OCI-LY1 (cell line): ENCODE measurements around the gene CIRBP.

Experiments used
- H2AFZ ChIP-seq: fragments of 200-600 bp; sonication (generic), shearing (Covaris generic); 2 replicates; pipeline ENCODE4 v1.6.0; 2014; ENCODE audit warnings: antibody characterized with exemption, mild to moderate bottlenecking, low read length
- H3F3A ChIP-seq: fragments of 200-600 bp; sonication (generic), shearing (Covaris generic); 2 replicates; pipeline ENCODE4 v1.6.0; 2014; ENCODE audit warnings: mild to moderate bottlenecking, antibody characterized with exemption, low read length, moderate library complexity; ENCODE audit not compliant: insufficient read depth
- H3K27ac ChIP-seq: fragments of 200-600 bp; sonication (generic); 2 replicates; pipeline ENCODE4 v1.5.1; 2014; ENCODE audit warnings: low read length, mixed run types, mild to moderate bottlenecking, low read depth; ENCODE audit not compliant: poor library complexity, severe bottlenecking
- H3K27me3 ChIP-seq: fragments of 200-600 bp; sonication (generic); 2 replicates; pipeline ENCODE4 v1.6.0; 2014; ENCODE audit warnings: antibody characterized with exemption, mild to moderate bottlenecking, low read length, moderate library complexity; ENCODE audit not compliant: insufficient read depth
- H3K36me3 ChIP-seq: fragments of 200-600 bp; sonication (generic); 2 replicates; pipeline ENCODE4 v1.6.1; 2014; ENCODE audit warnings: mild to moderate bottlenecking, antibody characterized with exemption, low read length, moderate library complexity, mixed read lengths; ENCODE audit not compliant: insufficient read depth
- H3K4me1 ChIP-seq: fragments of 200-600 bp; sonication (generic); 2 replicates; pipeline ENCODE4 v1.5.1; 2014; ENCODE audit warnings: mild to moderate bottlenecking, low read length, moderate library complexity; ENCODE audit not compliant: insufficient read depth, severe bottlenecking
- H3K4me2 ChIP-seq: fragments of 200-600 bp; sonication (generic), shearing (Covaris generic); 2 replicates; pipeline ENCODE4 v1.6.1; 2014; ENCODE audit warnings: low read length
- H3K4me3 ChIP-seq: fragments of 200-600 bp; sonication (generic); 2 replicates; pipeline ENCODE4 v1.5.1; 2014; ENCODE audit warnings: low read length, low read depth, mild to moderate bottlenecking, mixed read lengths; ENCODE audit not compliant: poor library complexity, severe bottlenecking
- H3K79me2 ChIP-seq: fragments of 200-600 bp; shearing (Covaris generic); 2 replicates; pipeline ENCODE4 v1.6.1; 2016; ENCODE audit warnings: mixed run types, low read length, mixed read lengths; ENCODE audit not compliant: insufficient read depth
- H3K9ac ChIP-seq: fragments of 200-600 bp; sonication (generic), shearing (Covaris generic); 2 replicates; pipeline ENCODE4 v1.6.1; 2014; ENCODE audit warnings: mild to moderate bottlenecking, low read length, mixed read lengths
- H3K9me2 ChIP-seq: fragments of 200-600 bp; sonication (generic), shearing (Covaris generic); 2 replicates; pipeline ENCODE4 v1.6.1; 2014; ENCODE audit warnings: low read depth, mild to moderate bottlenecking, low read length, mixed read lengths
- H3K9me3 ChIP-seq: fragments of 200-600 bp; shearing (Covaris generic); 2 replicates; pipeline ENCODE4 v1.6.1; 2014; ENCODE audit warnings: low read length, mixed read lengths
- H4K20me1 ChIP-seq: fragments of 200-600 bp; sonication (generic), shearing (Covaris generic); 2 replicates; pipeline ENCODE4 v1.6.0; 2016; ENCODE audit warnings: mild to moderate bottlenecking, low read length; ENCODE audit not compliant: insufficient read depth
- CTCF ChIP-seq: fragments of 200-600 bp; sonication (generic), shearing (Covaris generic); IDR thresholded peaks from 2 replicates; pipeline ENCODE4 v1.5.1; 2017; ENCODE audit warnings: mild to moderate bottlenecking, antibody characterized with exemption, low read length, moderate library complexity, mixed read lengths
- EZH2 ChIP-seq: fragments of 200-600 bp; sonication (generic), shearing (Covaris generic); IDR thresholded peaks from 2 replicates; pipeline ENCODE4 v1.8.0; 2017; ENCODE audit warnings: borderline replicate concordance, mixed run types, mild to moderate bottlenecking, antibody characterized with exemption, low read length, moderate library complexity, mixed read lengths

Gene CIRBP

DNA sequence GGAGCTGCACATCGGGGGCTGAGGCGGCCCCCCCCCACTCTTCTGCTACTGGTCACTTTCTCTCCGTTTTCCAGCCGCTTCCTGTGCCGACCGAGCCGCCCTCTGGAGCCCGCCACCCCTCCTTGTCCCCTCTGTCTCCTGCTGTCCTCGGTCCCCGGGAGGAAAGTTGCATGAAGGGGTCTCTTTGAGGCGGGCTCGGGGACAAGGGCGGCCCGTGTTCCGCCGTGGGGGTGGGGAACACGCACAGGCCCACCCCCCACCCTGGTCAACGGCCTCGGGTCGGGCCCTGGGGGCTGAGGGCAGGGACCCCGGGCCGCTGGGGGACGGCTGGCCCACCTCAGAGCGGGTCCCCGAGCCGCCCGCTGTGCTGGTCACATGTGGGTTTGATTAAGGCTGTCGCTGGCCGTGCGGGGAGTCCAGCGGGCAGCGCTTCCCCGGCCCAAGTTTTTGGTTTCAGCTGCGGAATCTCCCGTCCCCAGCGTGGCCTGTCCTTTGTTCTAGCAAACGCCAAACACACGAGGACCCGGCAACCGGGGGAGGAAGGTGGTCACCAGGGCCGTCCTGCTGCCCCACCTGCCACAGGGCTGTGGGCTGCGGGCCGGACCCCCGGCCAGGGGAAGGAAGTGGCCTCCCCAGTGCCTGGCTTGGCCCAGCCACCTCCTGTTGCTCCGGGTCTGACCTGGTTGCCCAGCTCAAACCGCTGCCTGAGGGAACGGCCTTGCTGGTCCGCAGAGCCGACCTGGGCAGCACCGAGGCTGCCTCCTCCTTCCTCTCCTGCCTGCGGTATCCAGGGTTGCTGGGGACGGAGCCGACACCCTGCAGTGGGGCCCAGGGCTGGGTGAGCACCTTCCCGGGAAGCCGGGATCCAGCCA is 18.5 kb downstream of the CIRBP start:
- H3K4me2 ChIP-seq: no peak overlapping the region
- no peaks in the 10 kb centered on the region for H4K20me1 ChIP-seq
- no peak overlapping the region for H3K27ac ChIP-seq
- H3K9me3 ChIP-seq: no peaks in the 10 kb centered on the region
- no peak overlapping the region for H3K4me3 ChIP-seq
- no peak overlapping the region for H3K9ac ChIP-seq
- H3K4me1 ChIP-seq: peaks cover 3% of the 10 kb centered on the region
- no peak overlapping the region for H2AFZ ChIP-seq
- TF ChIP-seq EZH2 (no peak), CTCF (no peak)
- no peaks in the 10 kb centered on the region for H3F3A ChIP-seq
- no peaks in the 10 kb centered on the region for H3K36me3 ChIP-seq
- H3K27me3 ChIP-seq: 0 out of 2 replicates have a peak, but pooled peaks cover 17% of the 10 kb centered on the region
- H3K9me2 ChIP-seq: no peaks in the 10 kb centered on the region
- H3K79me2 ChIP-seq: no peaks in the 10 kb centered on the region

GRCh38 chr19:1288226-1288612 is 19.1 kb downstream of the CIRBP start:
- no peaks in the 10 kb centered on the region for H3K9me2 ChIP-seq
- no peaks in the 10 kb centered on the region for H4K20me1 ChIP-seq
- no peak overlapping the region for H3K4me3 ChIP-seq
- 0 out of 2 replicates have a peak, but pooled peaks cover 17% of the 10 kb centered on the region for H3K27me3 ChIP-seq
- no peaks in the 10 kb centered on the region for H3K79me2 ChIP-seq
- peaks cover 3% of the 10 kb centered on the region for H3K4me1 ChIP-seq
- TF ChIP-seq CTCF: no peak
- TF ChIP-seq EZH2: no peak
- no peak overlapping the region for H2AFZ ChIP-seq
- no peaks in the 10 kb centered on the region for H3K36me3 ChIP-seq
- no peak overlapping the region for H3K4me2 ChIP-seq
- no peak overlapping the region for H3K27ac ChIP-seq
- no peaks in the 10 kb centered on the region for H3K9me3 ChIP-seq
- H3F3A ChIP-seq: no peaks in the 10 kb centered on the region
- H3K9ac ChIP-seq: no peak overlapping the region

GRCh38 chr19:1288833-1289685 is 19.9 kb downstream of the CIRBP start:
- Histone ChIP-seq H3K9me3 (no peaks in the 10 kb centered on the region), H3K36me3 (no peaks in the 10 kb centered on the region), H3K9me2 (no peaks in the 10 kb centered on the region), H3K9ac (no peak overlapping the region), H3K27ac (no peak overlapping the region), H3F3A (no peaks in the 10 kb centered on the region), H3K4me3 (no peak overlapping the region), H2AFZ (no peak overlapping the region), H3K4me1 (peaks cover 3% of the 10 kb centered on the region), H3K27me3 (0 out of 2 replicates have a peak, but pooled peaks cover 17% of the 10 kb centered on the region), H3K4me2 (no peak overlapping the region), H4K20me1 (no peaks in the 10 kb centered on the region), H3K79me2 (no peaks in the 10 kb centered on the region)
- TF ChIP-seq EZH2 (no peak), CTCF (no peak)
